GM18526 (cell line): ENCODE results near the gene TAP1.
A peak's percentile ranks its signal among the peaks of the same experiment; 100 is the strongest.

ENCODE experiments used
- POLR2A ChIP-seq: IDR thresholded peaks from 3 replicates; pipeline ENCODE4 v1.6.1; 2011; ENCODE audit not compliant: insufficient read length; ENCODE audit errors: extremely low read depth

Gene TAP1

GRCh38 chr6:32868257-32868788 is 14.8 kb upstream of the TAP1 start:
- TF ChIP-seq POLR2A = no peak

GRCh38 chr6:32867554-32868256 is 14.2 kb upstream of the TAP1 start:
- no peak for TF ChIP-seq POLR2A

GRCh38 chr6:32867022-32867477 is 13.5 kb upstream of the TAP1 start:
- no peak for TF ChIP-seq POLR2A

- no peak for TF ChIP-seq POLR2A
Measured at GRCh38 chr6:32865724-32866443, 12.4 kb upstream of the TAP1 start.

GRCh38 chr6:32862725-32863124 is 9.2 kb upstream of the TAP1 start:
- no peak for TF ChIP-seq POLR2A

GRCh38 chr6:32860674-32861073 is 7.2 kb upstream of the TAP1 start:
- TF ChIP-seq POLR2A = no peak

GRCh38 chr6:32858194-32858593 is 4.7 kb upstream of the TAP1 start:
- TF ChIP-seq POLR2A = no peak

- no peak for TF ChIP-seq POLR2A
Measured at GRCh38 chr6:32857156-32857891, 3.8 kb upstream of the TAP1 start.

- TF ChIP-seq POLR2A = no peak
Measured at GRCh38 chr6:32855467-32856174, 2.1 kb upstream of the TAP1 start.

GRCh38 chr6:32854376-32855178 is 1.1 kb upstream of the TAP1 start:
- peak; percentile 24 for TF ChIP-seq POLR2A

GRCh38 chr6:32852844-32853540 is 512 bp downstream of the TAP1 start:
- TF ChIP-seq POLR2A = peak; percentile 44

GRCh38 chr6:32852018-32852843 is 1.3 kb downstream of the TAP1 start:
- no peak for TF ChIP-seq POLR2A

GRCh38 chr6:32851025-32851424 is 2.5 kb downstream of the TAP1 start:
- TF ChIP-seq POLR2A = no peak

- TF ChIP-seq POLR2A = no peak
Measured at GRCh38 chr6:32849126-32849525, 4.4 kb downstream of the TAP1 start.
